OCI-LY3 (cell line): Measurements from ENCODE around the gene HEXIM1.

Experiments used
- CTCF ChIP-seq: fragments of 200-600, 300-600 bp; sonication (generic); IDR thresholded peaks from 2 replicates; pipeline ENCODE4 v1.5.1; 2014; ENCODE audit warnings: antibody characterized with exemption, low read length, low read depth
- EZH2phosphoT487 ChIP-seq: fragments of 200-600 bp; shearing (Covaris generic); IDR thresholded peaks from 2 replicates; pipeline ENCODE4 v1.6.1; 2018; ENCODE audit warnings: antibody characterized with exemption, mixed run types, low read depth

GRCh38 chr17:45161288-45162024 lies 13.2 kb downstream of the HEXIM1 start, which contains the start of gene HEXIM2:
- TF ChIP-seq EZH2phosphoT487 (no peak), CTCF (no peak)
